A549 treated with ZK216348 at 1 μM for 4 hours (cell line): ENCODE results near the gene CHIA. TPM values are rescaled to one million over a fixed set of nuclear protein-coding genes. Genes with fewer than 3 reads are reported as not detected.

Experiments used
- total RNA-seq: library from RNA; stranded (reverse); fragments of 200-300 nt; extraction: Qiagen RNA extraction; gene quantifications from 5 replicates; pipeline ENCODE4 v1.2.3, GENCODE V29; 2022; ENCODE audit warnings: low read depth

The CHIA gene
- total RNA-seq = not detected in 5 replicates

DNA sequence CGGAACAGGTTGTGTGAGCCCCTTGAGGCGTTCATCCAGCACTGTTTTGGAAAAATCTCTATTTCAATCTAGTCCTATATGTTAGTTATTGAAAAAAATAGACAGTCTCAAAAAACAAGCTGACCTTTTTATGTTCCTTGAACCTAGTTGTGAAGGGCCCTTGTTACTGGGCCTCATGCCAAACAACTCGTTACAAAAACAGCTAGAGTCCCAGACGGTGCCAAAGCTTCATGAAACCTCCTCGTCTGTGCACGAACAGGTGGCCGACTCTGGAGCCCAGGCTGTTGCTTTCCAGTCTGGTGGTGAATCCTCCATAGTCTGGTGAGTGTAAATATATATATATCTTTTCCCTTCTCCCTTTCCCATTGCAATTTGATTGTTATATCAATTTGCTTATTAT is at the start of gene CHIA:
TSS of gene CHIA (plus strand) at position 222 of the 400 bp plus-strand sequence. CDS start 19,617 bp downstream, outside the sequence.

Other genes starting within 250 kb of the CHIA start
- gene DRAM2, start 150.8 kb upstream of the CHIA start, total RNA-seq = 17.2 to 23.1 TPM (median 21.1 TPM) in 5 replicates
- 7.9 to 15.5 TPM (median 12.8 TPM) in 5 replicates for gene CEPT1, start 150.6 kb upstream of the CHIA start, total RNA-seq
- 1.6 to 2.2 TPM (median 1.7 TPM) in 5 replicates for gene DENND2D, start 90.2 kb upstream of the CHIA start, total RNA-seq
- gene CHI3L2, start 63.1 kb upstream of the CHIA start, total RNA-seq = 0.32 to 0.83 TPM (median 0.41 TPM) in 5 replicates
- 0.87 to 1.1 TPM (median 0.92 TPM) in 5 replicates for gene OVGP1, start 136.9 kb downstream of the CHIA start, total RNA-seq
- 29.7 to 52.1 TPM (median 48.2 TPM) in 5 replicates for gene WDR77, start 158.4 kb downstream of the CHIA start, total RNA-seq
- gene ATP5PB, start 158.6 kb downstream of the CHIA start, total RNA-seq = 229 to 320 TPM (median 246 TPM) in 5 replicates
- 0.20 to 0.26 TPM in 2 of 5 replicates, not detected in the others for gene C1orf162, start 183.1 kb downstream of the CHIA start, total RNA-seq
- gene ADORA3, start 212.8 kb downstream of the CHIA start, total RNA-seq = not detected in 5 replicates
- gene TMIGD3, start 212.8 kb downstream of the CHIA start, total RNA-seq = not detected in 5 replicates